GM20000 (cell line): ENCODE measurements around the gene NUTM2F.
"Not testable (repeated sequence)": the region's sequence is repeated elsewhere in the genome, so short reads cannot be mapped to it uniquely, and the experiment has no call there.

Experiments
- DNase-seq: peaks from one replicate; pipeline ENCODE4 v3.0.0; 2012; ENCODE audit warnings: low spot score

NUTM2F gene

GRCh38 chr9:94328544-94328943 lies at the start of gene NUTM2F:
Gene NUTM2F, minus strand, starts transcription at chr9:94328644. Its CDS starts 21 bp downstream, at chr9:94328623.
- DNase-seq, result not testable (repeated sequence)

- peak; percentile 2 for DNase-seq
Observed at GRCh38 chr9:94375197-94375596, 46.8 kb upstream of the NUTM2F start.

GRCh38 chr9:94374176-94375056 lies 46.0 kb upstream of the NUTM2F start:
- peak; percentile 92 for DNase-seq

- not testable (repeated sequence) for DNase-seq
Observed at GRCh38 chr9:94373779-94374175, 45.3 kb upstream of the NUTM2F start.

GRCh38 chr9:94370266-94370665 lies 41.8 kb upstream of the NUTM2F start:
- DNase-seq, result not testable (repeated sequence)

GRCh38 chr9:94364093-94364614 lies 35.7 kb upstream of the NUTM2F start:
- DNase-seq, result not testable (repeated sequence)

GRCh38 chr9:94357158-94357557 lies 28.7 kb upstream of the NUTM2F start:
- DNase-seq, result not testable (repeated sequence)

- not testable (repeated sequence) for DNase-seq
Observed at GRCh38 chr9:94351901-94352723, 23.7 kb upstream of the NUTM2F start.

GRCh38 chr9:94348754-94349153 lies 20.3 kb upstream of the NUTM2F start:
- not testable (repeated sequence) for DNase-seq

GRCh38 chr9:94347451-94347850 lies 19.0 kb upstream of the NUTM2F start:
- DNase-seq, result not testable (repeated sequence)

GRCh38 chr9:94341703-94342102 lies 13.3 kb upstream of the NUTM2F start:
- DNase-seq, result not testable (repeated sequence)

- DNase-seq, result not testable (repeated sequence)
Observed at GRCh38 chr9:94340750-94341149, 12.3 kb upstream of the NUTM2F start.

GRCh38 chr9:94339657-94340056 lies 11.2 kb upstream of the NUTM2F start:
- not testable (repeated sequence) for DNase-seq

GRCh38 chr9:94338723-94339122 lies 10.3 kb upstream of the NUTM2F start:
- not testable (repeated sequence) for DNase-seq

- DNase-seq, result not testable (repeated sequence)
Observed at GRCh38 chr9:94336445-94336844, 8.0 kb upstream of the NUTM2F start.

- DNase-seq, result not testable (repeated sequence)
Observed at GRCh38 chr9:94325583-94325982, 2.9 kb downstream of the NUTM2F start.

- DNase-seq, result not testable (repeated sequence)
Observed at GRCh38 chr9:94323153-94323798, 5.2 kb downstream of the NUTM2F start.

- DNase-seq, result not testable (repeated sequence)
Observed at GRCh38 chr9:94322342-94322940, 6.0 kb downstream of the NUTM2F start.

- DNase-seq, result not testable (repeated sequence)
Observed at GRCh38 chr9:94317949-94318657, 10.3 kb downstream of the NUTM2F start.

- DNase-seq, result not testable (repeated sequence)
Observed at GRCh38 chr9:94316236-94316635, 12.2 kb downstream of the NUTM2F start.
